Measurements from ENCODE around the gene SRSF2.
"Not testable (repeated sequence)": the region's sequence is repeated elsewhere in the genome, so short reads cannot be mapped to it uniquely, and the experiment has no call there.

Gene SRSF2

GRCh38 chr17:76721463-76721862 is 15.7 kb downstream of the SRSF2 start:
- no peak for DNase-seq

DNA sequence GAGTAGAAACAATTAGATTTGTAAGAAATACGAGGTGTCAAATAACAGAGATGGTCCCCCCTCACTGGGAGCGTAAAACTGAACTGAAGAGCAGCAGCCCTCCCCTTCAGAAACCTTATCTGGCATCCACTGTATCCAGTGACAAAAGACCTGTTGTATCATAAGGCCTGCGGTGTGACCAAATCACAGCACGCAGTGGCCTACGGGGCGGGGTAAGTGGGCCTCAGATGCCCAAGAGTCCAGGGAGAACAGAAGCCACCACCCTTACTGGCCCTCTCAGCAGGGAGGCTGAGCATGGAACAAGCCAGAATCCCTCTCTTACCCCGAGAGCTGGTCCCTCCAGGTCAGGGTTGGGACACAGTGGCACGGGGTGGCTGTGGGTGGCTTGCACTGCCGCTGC is 16.2 kb downstream of the SRSF2 start:
- no peak for DNase-seq

DNA sequence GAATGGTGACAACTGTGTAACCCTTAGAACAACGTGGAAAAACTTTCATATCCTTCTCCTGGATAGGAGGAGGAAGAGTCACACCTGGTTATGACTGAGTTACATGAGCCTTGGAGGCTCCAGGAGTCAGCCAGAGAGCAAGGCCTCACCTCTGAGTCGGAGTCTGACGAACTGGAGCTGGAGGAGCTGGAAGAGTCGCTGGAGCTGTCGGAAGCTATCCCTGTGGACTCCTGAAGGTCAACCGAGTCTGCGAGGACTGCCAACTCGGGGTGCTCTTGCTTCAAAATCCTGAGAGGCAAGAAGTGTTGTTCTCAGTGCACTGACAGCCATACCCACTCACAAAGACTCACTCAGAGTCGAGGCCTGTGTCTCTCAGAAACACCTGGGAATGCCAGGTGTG is 16.9 kb downstream of the SRSF2 start:
- DNase-seq: no peak

- no peak for DNase-seq
Observed at GRCh38 chr17:76718516-76718915, 18.6 kb downstream of the SRSF2 start.

DNA sequence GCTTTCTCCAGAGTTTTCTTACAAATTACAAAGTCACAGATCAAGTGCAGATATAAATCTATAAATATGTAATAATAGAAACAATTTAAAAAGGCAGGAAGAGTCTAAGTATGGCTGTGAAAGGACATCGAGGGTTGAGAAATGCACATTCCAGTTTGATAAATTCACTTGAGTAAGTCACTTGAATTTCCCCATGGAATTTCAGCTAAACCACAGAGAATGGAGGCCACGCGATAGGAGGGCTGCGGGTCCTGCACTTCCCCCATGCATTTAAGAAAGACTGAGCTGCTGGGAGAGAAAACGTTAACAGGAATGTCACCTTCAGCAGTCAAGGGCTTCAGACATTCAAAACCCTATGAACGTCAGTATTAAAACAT is 20.3 kb downstream of the SRSF2 start:
- no peak for DNase-seq

GRCh38 chr17:76716146-76716838 is 20.8 kb downstream of the SRSF2 start:
- peak in 4 of 58 donors; percentile 17 to 57 (median 30) for DNase-seq

- no peak for DNase-seq
Observed at GRCh38 chr17:76715496-76715830, 21.7 kb downstream of the SRSF2 start.

DNA sequence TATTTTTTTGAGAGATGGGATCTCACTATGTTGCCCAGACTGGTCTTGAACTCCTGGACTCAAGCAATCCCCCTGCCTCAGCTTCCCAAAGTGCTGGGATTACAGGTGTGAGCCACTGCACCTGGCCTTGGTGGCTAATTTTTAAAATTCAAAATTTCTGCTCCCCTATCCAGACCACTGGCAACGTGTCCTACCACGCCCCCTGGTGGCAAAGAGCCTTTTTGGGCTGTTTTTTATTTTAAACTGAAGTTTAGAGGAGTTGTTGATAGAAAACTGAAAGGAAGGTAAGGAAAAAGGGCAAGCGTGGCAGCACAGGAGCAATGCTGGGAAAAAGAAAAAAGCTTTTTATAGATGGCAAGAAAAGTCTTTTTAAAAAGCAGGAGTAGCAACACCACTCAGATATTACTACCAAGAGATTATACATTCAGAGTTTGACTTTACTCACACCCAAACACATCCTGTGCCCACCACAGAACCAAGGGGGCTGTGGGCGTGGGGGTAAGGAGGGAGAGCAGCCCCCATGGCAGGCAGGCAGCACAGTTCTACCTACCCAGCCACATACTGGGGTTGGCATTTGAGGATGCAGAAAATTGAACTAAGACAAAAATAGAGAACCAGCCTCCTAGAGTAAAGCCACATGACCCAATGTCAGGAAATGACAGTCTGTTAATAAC is 22.2 kb downstream of the SRSF2 start:
- peak in 32 of 58 donors; percentile 12 to 85 (median 26) for DNase-seq

- DNase-seq: no peak
Observed at GRCh38 chr17:76714336-76714735, 22.8 kb downstream of the SRSF2 start.

GRCh38 chr17:76713765-76714164 is 23.4 kb downstream of the SRSF2 start:
- DNase-seq: no peak

- not testable (repeated sequence) for DNase-seq
Observed at GRCh38 chr17:76712321-76712720, 24.8 kb downstream of the SRSF2 start.

DNA sequence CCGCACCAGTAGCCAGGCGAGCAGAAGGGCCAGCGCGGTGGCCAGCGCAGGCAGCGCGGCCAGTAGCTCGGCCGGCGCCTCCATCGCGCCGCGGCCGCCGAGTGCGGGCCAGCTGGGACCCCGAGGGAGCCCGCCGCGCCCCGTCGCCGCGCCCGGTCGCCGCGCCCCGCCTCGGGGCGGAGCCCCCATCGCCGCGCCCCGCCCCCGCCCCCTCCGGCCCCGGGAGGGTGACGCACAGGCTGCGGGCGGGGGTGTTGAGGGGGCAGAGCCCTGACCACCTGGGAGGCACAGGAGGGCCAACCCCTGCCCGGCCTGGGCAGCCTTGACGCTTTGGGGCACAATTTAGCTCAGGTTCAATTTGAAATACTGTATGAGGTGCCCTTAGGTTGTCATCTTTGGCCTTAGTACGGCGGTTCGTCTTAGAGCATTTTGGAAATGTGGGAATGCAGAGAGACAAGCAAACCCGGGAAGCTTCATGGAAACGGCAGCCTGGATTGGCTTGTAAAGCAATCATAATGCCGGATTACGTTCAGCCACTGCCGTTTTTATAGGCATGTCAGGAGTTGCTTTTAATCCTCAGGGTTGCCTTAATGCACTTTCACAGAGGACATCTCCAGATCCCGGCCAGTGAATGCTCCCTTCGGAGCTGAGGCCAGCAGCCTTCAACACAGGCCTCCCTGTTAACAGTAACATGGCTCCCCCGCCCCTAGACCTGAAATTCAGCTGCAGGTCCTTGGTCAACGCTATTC is 26.1 kb downstream of the SRSF2 start, which contains the start of gene MXRA7:
MXRA7 (minus strand) TSS at position 103 of the 749 bp plus-strand sequence; CDS start at position 84, 19 bp downstream.
- DNase-seq: peak in 49 of 58 donors; percentile 21 to 78 (median 51)

DNA sequence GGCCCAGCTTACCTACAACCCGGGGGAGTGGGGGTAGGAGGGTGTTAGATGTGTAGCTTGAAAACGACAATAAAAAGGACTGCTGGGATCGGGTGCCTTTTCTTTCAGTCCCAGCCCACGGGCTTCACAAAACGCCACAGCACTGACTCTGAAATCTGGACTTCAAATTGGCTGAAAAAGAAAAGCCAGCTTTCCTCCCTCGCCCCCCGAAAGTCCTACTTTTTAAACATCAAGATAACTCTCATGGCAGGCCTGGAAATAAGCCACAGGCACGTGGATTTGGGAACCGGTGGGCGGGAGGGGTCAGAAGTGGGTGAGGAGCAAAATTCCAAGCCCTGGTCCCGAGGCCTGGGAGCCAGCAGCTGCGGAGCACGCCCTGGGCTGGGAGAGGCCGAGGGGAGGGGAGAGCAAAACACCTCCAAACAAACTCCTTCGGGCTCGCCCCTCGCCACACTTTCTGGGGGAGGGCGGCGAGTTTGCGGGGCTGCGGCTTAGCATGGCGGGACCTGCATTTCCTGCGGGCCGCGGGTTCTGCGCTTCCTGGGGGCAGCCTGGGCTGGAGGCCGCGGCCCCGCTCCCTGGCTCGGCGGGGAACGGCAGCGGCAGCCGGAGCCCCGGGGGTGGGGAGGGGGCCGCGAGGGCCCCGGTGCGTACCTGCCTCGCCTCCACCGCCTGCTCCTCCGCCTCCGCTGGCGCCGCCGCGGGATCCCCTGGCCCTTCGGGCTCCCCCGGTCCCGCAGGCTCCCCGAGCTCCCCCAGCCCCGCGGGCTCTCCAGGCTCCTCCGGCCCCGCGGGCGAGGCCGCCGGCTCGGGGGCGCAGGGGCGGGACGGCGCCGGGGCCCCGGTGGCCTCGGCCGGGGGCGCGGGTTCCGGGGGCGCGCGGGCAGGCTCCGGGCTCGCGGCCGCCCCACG is 26.9 kb downstream of the SRSF2 start:
- peak in 4 of 58 donors; percentile 17 to 43 (median 19) for DNase-seq

DNA sequence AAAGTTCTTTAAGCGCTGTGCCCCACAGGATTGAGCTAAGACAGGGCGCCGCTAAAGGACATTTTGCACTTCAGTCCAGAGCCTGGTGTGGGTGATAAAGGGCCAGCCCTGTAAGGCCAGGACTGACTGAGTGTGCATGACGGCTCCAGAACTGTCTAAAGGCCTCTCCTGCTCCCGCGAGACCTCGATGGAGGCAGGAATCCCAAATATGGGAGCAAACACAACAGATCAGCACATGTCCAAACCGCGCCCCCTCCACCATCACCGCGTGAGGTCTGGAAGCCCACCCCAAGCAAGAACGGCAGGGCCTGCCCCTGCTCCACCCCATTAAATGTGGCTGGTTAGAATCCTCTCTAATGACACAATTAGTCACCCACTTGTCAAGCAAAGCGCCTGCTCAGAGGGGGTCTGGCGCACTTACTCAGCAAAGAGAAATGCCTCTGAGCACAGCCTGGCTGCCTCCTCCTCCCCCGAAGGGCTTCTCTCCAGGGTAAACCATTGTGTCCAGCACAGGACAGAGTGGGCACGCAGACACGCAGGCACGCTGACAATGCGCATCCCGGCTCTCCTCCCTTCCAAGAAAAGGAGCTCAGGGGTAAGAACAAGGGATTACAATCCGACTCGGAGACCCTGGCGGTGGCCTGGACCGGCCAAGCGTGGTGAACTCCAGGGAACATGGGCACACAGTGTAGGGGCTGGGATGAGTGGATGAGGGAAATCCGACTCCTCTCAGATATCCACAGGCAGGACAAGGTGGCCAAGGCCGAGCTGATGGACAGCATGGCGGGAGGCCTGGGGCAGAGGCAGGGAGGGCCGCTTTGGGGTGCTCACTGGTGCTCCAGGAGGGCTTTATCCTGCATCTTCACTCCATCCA is 27.8 kb downstream of the SRSF2 start:
- DNase-seq: peak in 12 of 58 donors; percentile 27 to 62 (median 45)

- DNase-seq: peak in 39 of 58 donors; percentile 13 to 79 (median 49)
Observed at GRCh38 chr17:76707985-76708807, 28.9 kb downstream of the SRSF2 start.

DNA sequence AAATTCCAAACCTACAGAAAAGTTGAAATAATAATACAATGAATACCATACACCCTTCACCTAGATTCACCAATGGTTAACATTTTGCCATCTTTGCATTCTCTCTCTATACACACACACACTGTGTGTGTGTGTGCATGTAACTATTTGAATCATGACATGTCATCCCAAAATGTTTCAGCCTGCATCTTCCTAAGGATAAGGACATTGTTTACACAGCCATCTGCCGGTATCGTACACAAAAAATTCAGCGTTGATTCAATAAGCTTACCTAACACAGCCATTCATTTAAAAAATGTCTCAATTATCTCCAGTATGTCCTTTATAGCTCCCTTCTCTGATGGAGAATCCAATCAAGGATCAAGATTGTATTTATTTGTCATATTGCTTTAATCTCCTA is 30.3 kb downstream of the SRSF2 start:
- DNase-seq: no peak

DNA sequence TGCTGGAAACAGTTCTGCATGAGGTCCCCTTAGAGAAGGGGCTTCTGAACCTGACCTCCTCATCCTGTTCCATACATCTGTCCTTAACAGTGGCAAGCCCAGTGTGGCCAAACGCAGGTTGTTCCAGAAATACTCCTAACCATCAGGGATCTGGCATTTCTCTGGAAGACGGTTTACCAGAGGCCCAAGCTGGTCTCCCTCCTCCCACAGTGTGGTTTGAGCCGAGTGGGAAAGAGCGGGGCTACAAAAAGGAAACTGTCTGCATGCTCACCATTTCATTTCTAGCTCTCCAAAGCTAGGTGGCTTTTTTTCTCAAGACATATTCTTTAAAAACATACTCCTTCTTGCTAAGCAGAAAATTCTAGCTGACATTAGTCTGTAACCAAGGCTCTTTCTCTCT is 32.3 kb downstream of the SRSF2 start:
- DNase-seq: no peak

- DNase-seq: no peak
Observed at GRCh38 chr17:76702941-76703637, 34.0 kb downstream of the SRSF2 start.

GRCh38 chr17:76702076-76702475 is 35.1 kb downstream of the SRSF2 start:
- no peak for DNase-seq
